HL-60/S4 treated with retinoic acid at 250 ng/mL for 4 days and 3 days (cell line): ENCODE results near the gene MOK.

Experiments used
- in situ Hi-C: fragments of 300-500 bp; cut with MboI; formaldehyde crosslinking; loops from 2 replicates; pipeline ENCODE4 v1.7.0; 2022; ENCODE audit warnings: low sequenced_read_pairs

The MOK gene

GRCh38 chr14:102288139-102288538 lies 16.8 kb downstream of the MOK start:
- in situ Hi-C loops: no loop called here

GRCh38 chr14:102285106-102285505 lies 19.9 kb downstream of the MOK start:
- in situ Hi-C loops: no loop called here

- in situ Hi-C loops: no loop called here
Observed at GRCh38 chr14:102283631-102284129, 21.3 kb downstream of the MOK start.

- in situ Hi-C loops: no loop called here
Observed at GRCh38 chr14:102282751-102283465, 22.1 kb downstream of the MOK start.

- in situ Hi-C loops: no loop called here
Observed at GRCh38 chr14:102280376-102280962, 24.5 kb downstream of the MOK start.

GRCh38 chr14:102279688-102280348 lies 25.1 kb downstream of the MOK start:
- in situ Hi-C loops: no loop called here

GRCh38 chr14:102279282-102279681 lies 25.7 kb downstream of the MOK start:
- in situ Hi-C loops: no loop called here

GRCh38 chr14:102278631-102278935 lies 26.4 kb downstream of the MOK start:
- in situ Hi-C loops: no loop called here

- in situ Hi-C loops: no loop called here
Observed at GRCh38 chr14:102277874-102278630, 26.9 kb downstream of the MOK start.

- in situ Hi-C loops: no loop called here
Observed at GRCh38 chr14:102275866-102276265, 29.1 kb downstream of the MOK start.

GRCh38 chr14:102272392-102272791 lies 32.6 kb downstream of the MOK start:
- in situ Hi-C loops: no loop called here

GRCh38 chr14:102264775-102265174 lies 40.2 kb downstream of the MOK start:
- in situ Hi-C loops: no loop called here

GRCh38 chr14:102264355-102264754 lies 40.6 kb downstream of the MOK start:
- in situ Hi-C loops: no loop called here

GRCh38 chr14:102262929-102263462 lies 42.0 kb downstream of the MOK start:
- in situ Hi-C loops: no loop called here

- in situ Hi-C loops: no loop called here
Observed at GRCh38 chr14:102258136-102258535, 46.8 kb downstream of the MOK start.

- in situ Hi-C loops: no loop called here
Observed at GRCh38 chr14:102256716-102257115, 48.2 kb downstream of the MOK start.

GRCh38 chr14:102255401-102256190 lies 49.4 kb downstream of the MOK start:
- in situ Hi-C loops: no loop called here

GRCh38 chr14:102252834-102253801 lies 51.8 kb downstream of the MOK start:
- in situ Hi-C loops: no loop called here

GRCh38 chr14:102251161-102251560 lies 53.8 kb downstream of the MOK start:
- in situ Hi-C loops: no loop called here
